ENCODE measurements around the gene PDGFA.

PDGFA gene

DNA sequence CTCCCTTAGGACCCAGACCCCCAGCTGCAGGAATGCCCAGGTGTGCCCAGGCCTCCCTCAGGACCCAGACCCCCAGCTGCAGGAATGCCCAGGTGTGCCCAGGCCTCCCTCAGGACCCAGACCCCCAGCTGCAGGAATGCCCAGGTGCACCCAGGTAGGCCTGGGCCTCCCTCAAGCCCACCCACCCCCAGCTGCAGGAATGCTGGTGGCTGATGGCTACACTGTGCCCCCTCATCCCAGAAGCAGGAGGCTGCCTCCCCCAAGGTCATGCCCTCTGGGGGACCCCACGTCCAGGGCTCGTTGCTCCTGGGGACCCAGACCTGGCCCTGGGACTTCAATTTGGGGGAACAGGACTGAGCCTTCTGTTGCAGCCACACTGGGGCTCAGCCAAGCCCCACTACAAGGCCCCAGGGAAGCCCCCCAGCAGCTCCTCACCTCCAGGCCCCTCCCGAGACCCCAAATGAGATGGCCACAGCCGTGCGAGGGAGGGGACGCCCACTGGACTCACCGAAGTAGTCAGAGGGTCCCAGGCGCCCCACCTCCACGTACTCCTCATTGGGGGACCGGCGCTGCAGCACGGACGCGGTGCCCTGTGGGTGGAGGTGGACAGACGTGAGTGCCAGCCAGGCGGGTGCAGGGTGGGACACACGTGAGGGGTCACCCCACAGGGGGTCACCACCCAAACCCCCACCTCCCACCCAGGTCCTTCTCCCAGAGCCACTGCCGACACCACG lies 31.4 kb upstream of the PDGFA start:
- Histone ChIP-seq H3K27me3 (ENCODE audit: control insufficient read depth, insufficient read depth, low read length) (no peaks in the 10 kb centered on the region), H3K27ac (ENCODE audit: low read depth, low read length) (no peak overlapping the region), H3K4me1 (ENCODE audit: control insufficient read depth, insufficient read depth, low read length) (no peaks in the 10 kb centered on the region), H3K9ac (ENCODE audit: low read depth, low read length) (no peak overlapping the region), H3K4me3 (ENCODE audit: low read depth, low read length) (no peak overlapping the region), H3K9me3 (ENCODE audit: control insufficient read depth, insufficient read depth, low read length) (no peaks in the 10 kb centered on the region), H3K36me3 (ENCODE audit: control insufficient read depth, insufficient read depth, low read length) (no peaks in the 10 kb centered on the region)

DNA sequence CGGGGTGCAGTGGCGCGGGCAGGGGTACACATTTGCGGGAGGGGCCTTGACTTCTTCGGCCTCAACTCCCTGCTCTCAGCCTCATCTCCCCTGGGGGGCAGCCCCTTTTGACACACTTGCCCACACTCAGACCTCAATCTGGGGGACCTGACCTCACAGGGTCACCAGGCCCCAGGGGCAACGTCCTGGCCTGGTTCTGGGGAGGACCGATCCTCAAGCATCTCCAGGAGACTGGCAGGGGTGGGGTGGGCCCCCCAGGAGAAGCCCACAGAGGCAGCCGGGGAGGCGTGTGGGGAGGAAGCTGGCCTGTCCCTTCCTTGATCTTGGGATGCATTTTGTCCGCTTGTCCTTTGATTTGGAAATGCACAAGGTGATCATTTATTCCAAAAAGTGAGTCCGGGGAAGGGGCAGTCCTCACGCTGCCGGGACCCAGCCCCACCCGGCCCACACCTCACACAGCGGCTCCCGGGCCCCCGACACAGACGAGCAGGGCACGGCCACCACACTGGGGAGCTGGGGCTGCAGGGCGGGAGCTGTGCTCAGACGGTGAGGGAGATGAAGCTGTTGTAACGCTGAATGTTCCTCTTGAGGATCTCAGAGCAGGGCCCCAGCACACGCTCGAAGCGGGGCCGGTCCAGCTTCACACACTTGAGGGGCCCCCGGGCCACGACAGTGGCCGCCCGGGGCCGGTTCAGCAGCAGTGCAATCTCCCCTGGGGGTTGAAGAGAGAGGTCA lies 30.4 kb upstream of the PDGFA start:
- no peaks in the 10 kb centered on the region for H3K9me3 ChIP-seq (ENCODE audit: control insufficient read depth, insufficient read depth, low read length)
- no peaks in the 10 kb centered on the region for H3K27me3 ChIP-seq (ENCODE audit: control insufficient read depth, insufficient read depth, low read length)
- no peaks in the 10 kb centered on the region for H3K4me1 ChIP-seq (ENCODE audit: control insufficient read depth, insufficient read depth, low read length)
- no peak overlapping the region for H3K27ac ChIP-seq (ENCODE audit: low read depth, low read length)
- no peak overlapping the region for H3K9ac ChIP-seq (ENCODE audit: low read depth, low read length)
- no peaks in the 10 kb centered on the region for H3K36me3 ChIP-seq (ENCODE audit: control insufficient read depth, insufficient read depth, low read length)
- H3K4me3 ChIP-seq (ENCODE audit: low read depth, low read length) = no peak overlapping the region

DNA sequence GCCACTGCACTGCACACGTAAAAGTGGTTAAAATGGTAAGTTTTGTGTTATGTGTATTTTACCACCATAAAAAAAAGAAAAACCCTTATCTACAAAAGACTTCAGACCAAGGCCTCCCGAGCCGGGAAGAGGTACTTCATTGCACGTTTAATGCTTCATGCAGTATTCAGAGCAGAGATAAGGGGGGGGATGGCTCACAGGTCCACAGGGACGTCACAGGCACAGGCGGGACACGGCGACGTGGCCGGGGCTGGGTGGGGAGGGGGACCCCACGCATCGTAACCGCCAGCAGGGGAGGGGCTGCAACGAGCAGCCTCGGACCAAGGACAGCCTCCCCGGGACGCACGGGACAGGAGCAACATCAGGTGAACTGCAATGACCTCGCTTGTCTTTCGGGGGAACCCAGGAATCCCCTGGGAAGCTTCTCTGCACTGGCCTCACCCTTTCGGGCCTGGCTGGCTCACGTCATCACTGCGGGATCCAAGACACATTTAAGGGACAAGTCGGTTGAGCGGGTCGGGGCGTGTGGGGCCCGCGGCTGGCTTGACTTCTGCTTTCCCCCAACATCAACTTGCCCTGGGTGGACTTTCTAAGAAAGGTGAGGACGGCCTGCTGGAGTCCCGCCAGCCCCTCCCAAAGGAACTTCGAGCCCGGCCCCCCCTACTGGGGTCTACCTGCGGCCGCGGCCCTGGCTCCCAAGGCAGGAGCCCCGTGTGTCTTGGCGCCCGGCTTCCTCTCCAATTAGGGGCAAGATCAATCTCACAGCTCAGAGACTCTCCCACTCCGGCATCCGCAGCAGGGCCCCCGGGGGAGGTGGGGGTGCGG lies 29.6 kb upstream of the PDGFA start:
- H3K4me3 ChIP-seq (ENCODE audit: low read depth, low read length) = no peak overlapping the region
- H3K27ac ChIP-seq (ENCODE audit: low read depth, low read length) = no peak overlapping the region
- H3K4me1 ChIP-seq (ENCODE audit: control insufficient read depth, insufficient read depth, low read length) = no peaks in the 10 kb centered on the region
- no peaks in the 10 kb centered on the region for H3K27me3 ChIP-seq (ENCODE audit: control insufficient read depth, insufficient read depth, low read length)
- H3K9me3 ChIP-seq (ENCODE audit: control insufficient read depth, insufficient read depth, low read length) = no peaks in the 10 kb centered on the region
- no peak overlapping the region for H3K9ac ChIP-seq (ENCODE audit: low read depth, low read length)
- H3K36me3 ChIP-seq (ENCODE audit: control insufficient read depth, insufficient read depth, low read length) = no peaks in the 10 kb centered on the region

DNA sequence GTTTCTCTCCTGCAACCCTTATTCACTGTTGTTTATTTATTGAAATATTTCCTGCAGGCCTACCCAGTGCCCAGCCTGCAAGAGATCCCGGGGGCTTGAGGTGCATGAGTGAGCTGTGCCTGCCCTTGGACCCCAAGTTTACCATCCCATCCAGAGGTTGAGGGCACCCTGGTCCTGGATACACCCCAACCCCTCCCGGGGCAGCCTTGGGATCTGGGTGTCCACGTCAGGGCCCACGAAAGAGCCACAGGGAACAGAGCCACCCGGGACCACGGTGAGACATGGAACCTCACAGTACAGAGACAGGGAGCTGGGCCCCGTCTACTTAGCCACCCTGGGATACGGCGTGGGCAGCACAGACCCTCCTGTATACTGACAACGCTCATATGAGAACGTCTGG lies 28.8 kb upstream of the PDGFA start:
- no peak overlapping the region for H3K27ac ChIP-seq (ENCODE audit: low read depth, low read length)
- H3K4me1 ChIP-seq (ENCODE audit: control insufficient read depth, insufficient read depth, low read length) = no peaks in the 10 kb centered on the region
- H3K36me3 ChIP-seq (ENCODE audit: control insufficient read depth, insufficient read depth, low read length) = no peaks in the 10 kb centered on the region
- H3K9me3 ChIP-seq (ENCODE audit: control insufficient read depth, insufficient read depth, low read length) = no peaks in the 10 kb centered on the region
- H3K9ac ChIP-seq (ENCODE audit: low read depth, low read length) = no peak overlapping the region
- no peaks in the 10 kb centered on the region for H3K27me3 ChIP-seq (ENCODE audit: control insufficient read depth, insufficient read depth, low read length)
- H3K4me3 ChIP-seq (ENCODE audit: low read depth, low read length) = no peak overlapping the region

DNA sequence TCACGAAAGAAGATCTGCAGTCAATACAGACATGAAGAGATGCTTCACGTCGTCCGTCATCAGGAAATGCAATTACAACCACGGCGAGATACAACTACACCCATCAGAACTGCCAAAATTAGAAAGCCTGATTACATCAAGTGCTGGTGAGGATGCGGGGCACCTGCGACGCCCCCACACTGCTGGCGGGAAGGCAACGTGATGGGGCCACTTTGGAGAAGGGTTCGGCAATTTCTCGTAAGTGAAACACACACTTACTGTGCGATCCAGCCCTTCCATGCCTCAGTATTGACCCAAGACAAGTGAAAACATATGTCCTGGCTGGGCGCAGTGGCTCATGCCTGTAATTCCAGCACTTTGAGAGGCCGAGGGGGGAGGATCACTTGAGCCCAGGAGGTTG lies 25.8 kb upstream of the PDGFA start:
- H3K4me1 ChIP-seq (ENCODE audit: control insufficient read depth, insufficient read depth, low read length) = no peaks in the 10 kb centered on the region
- no peak overlapping the region for H3K27ac ChIP-seq (ENCODE audit: low read depth, low read length)
- H3K9ac ChIP-seq (ENCODE audit: low read depth, low read length) = no peak overlapping the region
- no peaks in the 10 kb centered on the region for H3K36me3 ChIP-seq (ENCODE audit: control insufficient read depth, insufficient read depth, low read length)
- H3K27me3 ChIP-seq (ENCODE audit: control insufficient read depth, insufficient read depth, low read length) = no peaks in the 10 kb centered on the region
- no peaks in the 10 kb centered on the region for H3K9me3 ChIP-seq (ENCODE audit: control insufficient read depth, insufficient read depth, low read length)
- no peak overlapping the region for H3K4me3 ChIP-seq (ENCODE audit: low read depth, low read length)

DNA sequence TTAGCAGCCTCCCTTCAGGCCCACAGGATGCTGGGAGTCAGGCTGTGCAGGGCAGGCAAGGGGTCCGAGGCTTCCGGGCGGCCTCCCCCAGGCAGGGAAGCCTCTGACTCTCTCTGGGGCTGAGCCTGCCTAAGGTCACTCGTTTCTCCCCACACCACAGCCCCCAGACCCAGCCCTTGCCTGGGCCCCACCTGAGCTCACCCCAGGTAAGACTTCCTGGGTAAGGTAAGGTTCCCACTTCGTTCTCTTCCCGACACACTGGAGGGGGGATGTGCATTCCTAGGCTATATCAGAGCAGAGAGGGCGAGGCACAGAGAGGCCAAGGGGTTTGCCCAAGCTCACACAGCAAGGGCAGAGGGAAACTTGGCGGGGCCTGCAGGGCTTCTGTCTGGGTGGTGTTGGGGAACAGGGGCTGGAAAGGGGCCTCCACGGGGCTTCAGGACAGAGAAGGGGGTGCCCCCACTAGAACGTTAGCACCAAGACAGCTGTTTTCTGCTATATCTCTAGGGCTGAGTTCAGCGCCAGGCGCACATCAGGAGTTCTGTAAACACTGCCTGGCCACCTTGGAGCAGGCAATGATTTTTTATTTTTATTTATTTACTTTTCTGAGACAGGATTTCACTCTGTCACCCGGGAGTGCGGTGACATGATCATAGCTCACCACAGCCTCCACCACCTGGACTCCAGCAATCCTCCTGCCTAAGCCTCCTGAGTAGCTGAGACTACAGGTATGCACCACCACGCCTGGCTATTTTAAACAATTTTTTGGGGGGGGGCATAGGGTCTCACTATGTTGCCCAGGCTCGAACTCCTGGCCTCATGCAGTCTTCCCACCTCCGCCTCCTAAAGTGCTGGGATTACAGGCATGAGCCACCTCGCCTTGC lies 24.9 kb upstream of the PDGFA start:
- H3K4me3 ChIP-seq (ENCODE audit: low read depth, low read length) = no peak overlapping the region
- H3K9ac ChIP-seq (ENCODE audit: low read depth, low read length) = no peak overlapping the region
- no peaks in the 10 kb centered on the region for H3K4me1 ChIP-seq (ENCODE audit: control insufficient read depth, insufficient read depth, low read length)
- no peaks in the 10 kb centered on the region for H3K27me3 ChIP-seq (ENCODE audit: control insufficient read depth, insufficient read depth, low read length)
- no peaks in the 10 kb centered on the region for H3K36me3 ChIP-seq (ENCODE audit: control insufficient read depth, insufficient read depth, low read length)
- H3K27ac ChIP-seq (ENCODE audit: low read depth, low read length) = no peak overlapping the region
- H3K9me3 ChIP-seq (ENCODE audit: control insufficient read depth, insufficient read depth, low read length) = no peaks in the 10 kb centered on the region

DNA sequence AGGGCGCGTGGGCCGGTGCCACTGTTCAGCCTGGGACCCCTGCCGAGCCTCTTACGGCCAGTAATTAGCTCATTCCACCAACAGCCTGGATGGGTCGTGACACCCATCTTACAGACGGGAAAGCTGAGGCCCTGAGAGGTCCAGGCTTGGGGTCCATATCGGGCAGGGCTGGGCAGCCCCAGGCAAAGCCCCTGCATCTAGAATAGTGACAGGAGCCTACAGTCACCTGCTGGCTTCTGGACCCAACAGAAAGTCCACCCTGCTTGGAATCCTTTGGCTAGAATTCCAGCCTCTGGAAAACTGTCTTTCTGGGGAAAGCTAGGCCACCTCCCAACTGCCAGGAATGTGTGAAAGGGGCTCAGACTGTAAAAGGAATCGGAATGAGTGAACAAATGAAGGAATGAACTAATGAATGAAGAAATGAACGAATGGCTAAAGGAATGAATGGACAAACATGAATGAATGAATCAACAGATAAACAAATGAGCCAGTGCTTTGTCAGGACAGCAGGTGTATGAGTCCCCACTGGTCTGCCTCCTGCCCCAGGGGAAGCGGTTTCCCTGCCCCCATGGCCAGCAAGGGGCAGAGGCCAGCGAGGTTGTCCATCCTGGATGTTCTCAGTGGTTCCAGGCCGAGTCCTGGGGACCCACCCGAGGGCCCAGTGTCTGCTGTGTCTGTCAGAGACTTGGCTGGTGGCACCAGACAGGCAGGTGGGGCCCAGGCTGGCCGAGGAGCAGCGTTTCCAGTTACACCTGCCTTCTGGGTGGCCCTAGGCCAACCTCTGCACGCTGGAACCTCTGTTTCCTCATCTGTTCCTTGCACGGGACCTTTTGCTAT lies 24.1 kb upstream of the PDGFA start:
- no peaks in the 10 kb centered on the region for H3K4me1 ChIP-seq (ENCODE audit: control insufficient read depth, insufficient read depth, low read length)
- no peak overlapping the region for H3K9ac ChIP-seq (ENCODE audit: low read depth, low read length)
- no peaks in the 10 kb centered on the region for H3K36me3 ChIP-seq (ENCODE audit: control insufficient read depth, insufficient read depth, low read length)
- no peaks in the 10 kb centered on the region for H3K9me3 ChIP-seq (ENCODE audit: control insufficient read depth, insufficient read depth, low read length)
- H3K27me3 ChIP-seq (ENCODE audit: control insufficient read depth, insufficient read depth, low read length) = no peaks in the 10 kb centered on the region
- H3K27ac ChIP-seq (ENCODE audit: low read depth, low read length) = no peak overlapping the region
- H3K4me3 ChIP-seq (ENCODE audit: low read depth, low read length) = no peak overlapping the region

DNA sequence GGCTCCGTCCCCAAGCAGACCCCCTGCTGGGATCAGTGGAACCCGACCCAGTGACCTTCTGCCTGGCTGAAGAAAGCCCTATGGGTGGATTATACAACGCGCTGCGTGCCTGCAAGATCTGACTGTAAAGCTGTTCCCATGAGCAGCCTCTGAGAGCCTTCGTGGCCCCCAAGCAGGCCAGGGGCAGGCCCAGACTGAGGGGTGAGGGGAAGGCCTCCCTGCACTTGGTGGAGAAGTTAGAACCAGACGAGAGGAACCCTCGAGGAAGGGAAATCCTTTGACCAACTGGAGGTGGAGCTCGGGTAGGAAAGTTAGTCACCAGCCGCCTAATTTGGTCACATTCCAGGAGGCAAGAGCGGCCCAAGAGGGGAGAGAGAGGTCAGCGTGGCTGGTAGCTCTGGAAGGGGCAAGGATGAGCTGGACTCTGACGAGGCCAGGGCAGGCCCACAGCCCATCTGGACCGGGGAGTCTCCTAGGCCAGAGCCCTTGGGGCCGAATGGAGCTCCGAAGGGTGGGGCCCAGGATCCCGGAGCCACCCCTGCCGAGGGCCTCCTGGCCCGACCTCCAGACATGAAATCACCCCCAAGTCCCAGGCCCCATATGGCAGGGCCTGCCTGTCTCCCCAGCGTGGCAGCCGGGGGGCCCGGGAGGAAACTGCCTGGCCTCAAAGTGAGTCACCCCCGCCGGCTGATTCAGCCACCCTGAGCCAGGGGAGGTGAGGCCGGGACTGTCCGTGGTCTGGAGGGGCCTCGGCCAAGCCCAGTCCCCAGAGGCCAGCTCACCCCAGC lies 23.3 kb upstream of the PDGFA start:
- no peak overlapping the region for H3K4me3 ChIP-seq (ENCODE audit: low read depth, low read length)
- H3K27ac ChIP-seq (ENCODE audit: low read depth, low read length) = no peak overlapping the region
- no peaks in the 10 kb centered on the region for H3K27me3 ChIP-seq (ENCODE audit: control insufficient read depth, insufficient read depth, low read length)
- no peaks in the 10 kb centered on the region for H3K36me3 ChIP-seq (ENCODE audit: control insufficient read depth, insufficient read depth, low read length)
- no peaks in the 10 kb centered on the region for H3K9me3 ChIP-seq (ENCODE audit: control insufficient read depth, insufficient read depth, low read length)
- no peak overlapping the region for H3K9ac ChIP-seq (ENCODE audit: low read depth, low read length)
- peaks cover 2% of the 10 kb centered on the region for H3K4me1 ChIP-seq (ENCODE audit: control insufficient read depth, insufficient read depth, low read length)

DNA sequence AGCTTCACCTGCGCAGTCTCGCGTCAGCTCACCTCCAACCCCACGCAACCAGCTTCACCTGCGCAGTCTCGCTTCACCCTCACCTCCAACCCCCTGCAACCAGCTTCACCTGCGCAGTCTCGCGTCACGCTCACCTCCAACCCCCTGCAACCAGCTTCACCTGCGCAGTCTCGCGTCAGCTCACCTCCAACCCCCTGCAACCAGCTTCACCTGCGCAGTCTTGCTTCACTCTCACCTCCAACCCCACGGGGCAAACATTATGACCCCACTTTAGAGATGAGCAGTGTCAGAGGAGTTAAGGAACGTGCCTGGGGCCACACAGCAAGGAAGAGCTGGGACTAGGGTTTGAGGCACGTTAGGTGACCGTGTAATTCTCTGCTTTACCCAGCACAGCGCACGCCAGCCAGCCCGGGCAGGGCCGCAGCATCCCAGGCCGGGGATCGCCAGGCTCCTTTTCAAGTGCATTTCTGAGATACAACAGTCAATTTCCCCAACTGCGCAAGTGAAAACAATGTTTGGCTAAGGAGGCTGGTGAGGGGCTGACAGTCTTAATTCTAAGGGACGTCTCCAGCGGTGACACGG lies 22.6 kb upstream of the PDGFA start:
- H3K27ac ChIP-seq (ENCODE audit: low read depth, low read length) = no peak overlapping the region
- no peaks in the 10 kb centered on the region for H3K36me3 ChIP-seq (ENCODE audit: control insufficient read depth, insufficient read depth, low read length)
- H3K9ac ChIP-seq (ENCODE audit: low read depth, low read length) = no peak overlapping the region
- H3K4me1 ChIP-seq (ENCODE audit: control insufficient read depth, insufficient read depth, low read length) = peaks cover 3% of the 10 kb centered on the region
- no peaks in the 10 kb centered on the region for H3K27me3 ChIP-seq (ENCODE audit: control insufficient read depth, insufficient read depth, low read length)
- no peaks in the 10 kb centered on the region for H3K9me3 ChIP-seq (ENCODE audit: control insufficient read depth, insufficient read depth, low read length)
- no peak overlapping the region for H3K4me3 ChIP-seq (ENCODE audit: low read depth, low read length)
